ENCODE data around the gene TNFRSF6B. TPM values are rescaled to one million over a fixed set of nuclear protein-coding genes. Genes with fewer than 3 reads are reported as not detected.

Gene TNFRSF6B
- total RNA-seq, 2 donors from 2014 or later: not detected

GRCh38 chr20:63690003-63690897, 6.2 kb upstream of the TNFRSF6B start:
- Histone ChIP-seq H3K9ac (ENCODE audit: extremely low read depth, low read length, poor library complexity, severe bottlenecking) (no peak overlapping the region), H3K4me3 (ENCODE audit: low read length) (no peak overlapping the region), H3K9me3 (ENCODE audit: control insufficient read depth, low read length) (no peaks in the 10 kb centered on the region), H3K4me1 (ENCODE audit: control insufficient read depth, insufficient read depth, low read length) (no peaks in the 10 kb centered on the region), H3K27me3 (ENCODE audit: control insufficient read depth, insufficient read depth, low read length, poor library complexity, severe bottlenecking) (no peaks in the 10 kb centered on the region), H3K27ac (ENCODE audit: low read depth, low read length) (no peak overlapping the region), H3K36me3 (ENCODE audit: control insufficient read depth, insufficient read depth, low read length) (no peaks in the 10 kb centered on the region)
- peaks cover 2% of the 10 kb centered on the region for H3K9me3 Mint-ChIP-seq
- no peak for DNase-seq
- no peaks in the 10 kb centered on the region for H3K27me3 Mint-ChIP-seq (ENCODE audit: insufficient read depth)
- H3K27ac Mint-ChIP-seq: no peak overlapping the region
- no peak overlapping the region for H3K4me3 Mint-ChIP-seq
- H3K4me1 Mint-ChIP-seq: no peaks in the 10 kb centered on the region
- 95% methylated on average over 19 to 40 of the region's 40 CpGs for WGBS, 2 experiments (ENCODE audit: insufficient coverage in 1 of 2, insufficient read length in 1 of 2)
- H3K36me3 Mint-ChIP-seq (ENCODE audit: low read depth): peaks cover 10% of the 10 kb centered on the region
- TF ChIP-seq, protein P1, sequence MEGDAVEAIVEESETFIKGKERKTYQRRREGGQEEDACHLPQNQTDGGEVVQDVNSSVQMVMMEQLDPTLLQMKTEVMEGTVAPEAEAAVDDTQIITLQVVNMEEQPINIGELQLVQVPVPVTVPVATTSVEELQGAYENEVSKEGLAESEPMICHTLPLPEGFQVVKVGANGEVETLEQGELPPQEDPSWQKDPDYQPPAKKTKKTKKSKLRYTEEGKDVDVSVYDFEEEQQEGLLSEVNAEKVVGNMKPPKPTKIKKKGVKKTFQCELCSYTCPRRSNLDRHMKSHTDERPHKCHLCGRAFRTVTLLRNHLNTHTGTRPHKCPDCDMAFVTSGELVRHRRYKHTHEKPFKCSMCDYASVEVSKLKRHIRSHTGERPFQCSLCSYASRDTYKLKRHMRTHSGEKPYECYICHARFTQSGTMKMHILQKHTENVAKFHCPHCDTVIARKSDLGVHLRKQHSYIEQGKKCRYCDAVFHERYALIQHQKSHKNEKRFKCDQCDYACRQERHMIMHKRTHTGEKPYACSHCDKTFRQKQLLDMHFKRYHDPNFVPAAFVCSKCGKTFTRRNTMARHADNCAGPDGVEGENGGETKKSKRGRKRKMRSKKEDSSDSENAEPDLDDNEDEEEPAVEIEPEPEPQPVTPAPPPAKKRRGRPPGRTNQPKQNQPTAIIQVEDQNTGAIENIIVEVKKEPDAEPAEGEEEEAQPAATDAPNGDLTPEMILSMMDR (conservative IDR thresholded peaks at IDR 0.05): no peak

GRCh38 chr20:63690898-63691710, 5.3 kb upstream of the TNFRSF6B start:
- no peak overlapping the region for H3K27ac Mint-ChIP-seq
- peaks cover 2% of the 10 kb centered on the region for H3K9me3 Mint-ChIP-seq
- H3K4me1 Mint-ChIP-seq: no peaks in the 10 kb centered on the region
- Histone ChIP-seq H3K27ac (ENCODE audit: low read depth, low read length) (no peak overlapping the region), H3K9ac (ENCODE audit: extremely low read depth, low read length, poor library complexity, severe bottlenecking) (no peak overlapping the region), H3K9me3 (ENCODE audit: control insufficient read depth, low read length) (no peaks in the 10 kb centered on the region), H3K4me1 (ENCODE audit: control insufficient read depth, insufficient read depth, low read length) (no peaks in the 10 kb centered on the region), H3K4me3 (ENCODE audit: low read length) (no peak overlapping the region), H3K27me3 (ENCODE audit: control insufficient read depth, insufficient read depth, low read length, poor library complexity, severe bottlenecking) (no peaks in the 10 kb centered on the region), H3K36me3 (ENCODE audit: control insufficient read depth, insufficient read depth, low read length) (no peaks in the 10 kb centered on the region)
- no peak overlapping the region for H3K4me3 Mint-ChIP-seq
- TF ChIP-seq, protein P1 (conservative IDR thresholded peaks at IDR 0.05): no peak
- 93 to 94% methylated on average over 15 to 24 of the region's 24 CpGs for WGBS, 2 experiments (ENCODE audit: insufficient coverage in 1 of 2, insufficient read length in 1 of 2)
- H3K27me3 Mint-ChIP-seq (ENCODE audit: insufficient read depth): no peaks in the 10 kb centered on the region
- peaks cover 10% of the 10 kb centered on the region for H3K36me3 Mint-ChIP-seq (ENCODE audit: low read depth)
- no peak for DNase-seq

- Mint-ChIP-seq H3K27ac (no peak overlapping the region), H3K27me3 (ENCODE audit: insufficient read depth) (no peaks in the 10 kb centered on the region), H3K9me3 (peaks cover 2% of the 10 kb centered on the region), H3K36me3 (ENCODE audit: low read depth) (peaks cover 10% of the 10 kb centered on the region), H3K4me1 (no peaks in the 10 kb centered on the region), H3K4me3 (no peak overlapping the region)
- no peaks in the 10 kb centered on the region for H3K4me1 ChIP-seq (ENCODE audit: control insufficient read depth, insufficient read depth, low read length)
- no peak overlapping the region for H3K9ac ChIP-seq (ENCODE audit: extremely low read depth, low read length, poor library complexity, severe bottlenecking)
- TF ChIP-seq, protein P1 (conservative IDR thresholded peaks at IDR 0.05): no peak
- no peaks in the 10 kb centered on the region for H3K27me3 ChIP-seq (ENCODE audit: control insufficient read depth, insufficient read depth, low read length, poor library complexity, severe bottlenecking)
- no peak for DNase-seq
- 96 to 97% methylated on average over 15 to 21 of the region's 21 CpGs for WGBS, 2 experiments (ENCODE audit: insufficient coverage in 1 of 2, insufficient read length in 1 of 2)
- H3K36me3 ChIP-seq (ENCODE audit: control insufficient read depth, insufficient read depth, low read length): no peaks in the 10 kb centered on the region
- H3K27ac ChIP-seq (ENCODE audit: low read depth, low read length): no peak overlapping the region
- no peaks in the 10 kb centered on the region for H3K9me3 ChIP-seq (ENCODE audit: control insufficient read depth, low read length)
- H3K4me3 ChIP-seq (ENCODE audit: low read length): no peak overlapping the region
These were observed 4.6 kb upstream of the TNFRSF6B start for GRCh38 chr20:63691711-63692435.

Data from endodermal cell (in vitro differentiated cells).